HG03159 (cell line): Measurements from ENCODE around the gene HOXD1.

Experiments
- ATAC-seq: cut with Tn5 transposase; IDR thresholded peaks from one replicate; pipeline ENCODE4 v1.9.1; 2021; ENCODE audit warnings: mild to moderate bottlenecking, moderate library complexity; ENCODE audit not compliant: unreplicated experiment

Gene HOXD1

DNA sequence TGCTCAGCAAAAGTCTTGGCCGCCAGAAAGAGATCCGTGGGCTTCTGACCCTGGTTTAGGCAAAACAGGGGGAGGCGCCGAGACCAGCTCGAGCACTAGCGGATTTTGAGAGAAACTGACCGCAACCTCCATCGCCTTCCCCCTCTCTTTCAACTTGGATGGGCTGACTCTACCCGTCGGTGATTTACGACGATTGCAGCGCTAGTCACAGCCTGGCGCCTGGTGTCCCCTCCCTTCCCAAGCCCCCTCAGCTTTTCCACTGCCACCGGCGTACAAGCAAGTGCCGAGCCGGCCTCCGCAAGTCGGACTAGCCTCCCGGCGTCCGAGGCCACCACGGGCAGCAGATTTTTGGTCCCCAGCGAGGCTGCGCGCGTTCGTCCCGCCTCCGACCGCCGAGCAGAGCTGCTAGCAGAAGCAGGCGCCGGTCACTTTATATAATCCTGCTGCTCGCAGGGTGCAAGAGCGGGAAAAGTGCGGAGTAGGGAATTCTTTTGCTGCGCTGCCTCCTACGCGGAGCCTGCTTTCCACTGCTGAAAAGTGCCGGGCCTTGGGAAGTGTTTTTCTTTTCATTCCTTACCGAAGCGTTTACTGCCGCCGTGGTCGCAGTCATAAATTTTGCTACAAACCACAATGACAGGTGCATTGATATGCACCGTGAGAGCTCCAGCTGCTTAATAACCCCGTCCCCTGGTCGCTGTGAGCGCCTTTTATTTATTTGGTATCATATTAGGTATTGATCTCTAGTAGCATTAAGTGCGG lies 23.7 kb upstream of the HOXD1 start:
- no peak for ATAC-seq

DNA sequence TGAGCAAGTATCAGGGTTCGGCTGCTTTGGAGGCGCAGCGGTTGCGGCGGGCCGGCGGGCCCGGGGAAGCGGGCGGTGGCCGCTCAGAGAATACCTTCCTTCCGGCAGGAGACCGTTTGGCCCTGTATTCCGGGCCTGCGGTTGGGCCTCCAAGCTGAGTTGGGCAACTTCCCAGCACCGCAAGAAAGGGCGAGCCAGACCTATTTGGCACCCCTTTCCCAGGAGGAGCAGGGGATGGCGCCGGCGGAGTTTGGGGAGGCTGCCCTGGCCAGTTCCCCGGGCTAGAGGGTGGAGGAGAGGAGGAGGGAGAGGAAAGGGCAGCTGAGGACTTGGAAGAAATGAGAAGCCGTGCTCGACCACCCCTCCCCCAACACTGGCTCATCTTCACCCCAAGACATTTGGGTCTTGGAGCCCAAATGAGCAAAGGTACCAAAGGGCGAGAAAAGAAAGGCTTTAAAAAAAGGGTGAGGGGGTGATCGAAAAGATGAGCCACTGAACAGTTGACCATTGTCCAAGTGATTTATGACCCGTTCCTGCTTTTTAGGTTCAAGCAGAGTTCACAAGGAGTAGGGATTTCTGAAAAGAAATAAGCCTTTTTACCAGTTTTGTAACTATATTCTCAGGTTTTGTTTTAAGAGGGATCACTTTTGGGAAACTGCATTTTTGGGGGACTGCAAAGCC lies 23.0 kb upstream of the HOXD1 start:
- no peak for ATAC-seq

DNA sequence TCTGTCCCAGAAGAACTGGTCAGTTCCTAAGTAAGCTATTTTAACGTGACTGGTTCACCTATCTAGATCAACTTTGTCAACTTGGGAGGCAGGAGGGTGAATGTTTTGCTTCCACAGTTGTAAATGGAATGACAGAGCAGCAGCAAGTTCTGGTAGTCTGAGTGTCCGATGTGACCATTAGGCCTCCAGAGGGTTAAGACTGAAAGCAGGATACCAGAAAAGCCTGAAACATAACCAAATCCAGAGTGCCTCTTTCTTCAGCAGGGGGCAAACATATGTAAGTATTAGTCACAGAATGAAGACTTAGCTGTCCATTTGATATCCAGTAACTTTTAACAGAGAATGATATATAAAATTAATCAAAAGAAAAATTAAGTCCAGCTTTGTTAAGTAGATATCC lies 22.2 kb upstream of the HOXD1 start:
- no peak for ATAC-seq

DNA sequence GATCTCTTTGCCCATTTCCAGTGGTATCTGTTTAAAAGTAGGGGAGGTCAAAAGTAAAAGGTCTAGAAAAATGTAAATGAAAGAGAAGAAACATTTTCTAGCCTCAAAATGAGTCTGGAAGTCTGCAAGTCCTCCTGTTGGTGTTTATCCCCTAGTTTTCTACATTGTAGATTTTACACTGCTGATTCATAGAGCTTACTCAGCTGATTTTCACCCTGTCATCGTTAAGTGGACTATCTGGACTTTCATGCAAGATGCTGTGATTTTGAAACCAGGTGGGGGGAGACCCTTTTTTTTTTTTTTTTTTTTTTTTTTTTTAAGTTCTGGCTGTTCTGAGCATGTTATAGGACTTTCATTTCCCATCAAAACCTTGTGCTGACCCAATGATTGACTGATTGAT lies 21.1 kb upstream of the HOXD1 start:
- ATAC-seq, result no peak

DNA sequence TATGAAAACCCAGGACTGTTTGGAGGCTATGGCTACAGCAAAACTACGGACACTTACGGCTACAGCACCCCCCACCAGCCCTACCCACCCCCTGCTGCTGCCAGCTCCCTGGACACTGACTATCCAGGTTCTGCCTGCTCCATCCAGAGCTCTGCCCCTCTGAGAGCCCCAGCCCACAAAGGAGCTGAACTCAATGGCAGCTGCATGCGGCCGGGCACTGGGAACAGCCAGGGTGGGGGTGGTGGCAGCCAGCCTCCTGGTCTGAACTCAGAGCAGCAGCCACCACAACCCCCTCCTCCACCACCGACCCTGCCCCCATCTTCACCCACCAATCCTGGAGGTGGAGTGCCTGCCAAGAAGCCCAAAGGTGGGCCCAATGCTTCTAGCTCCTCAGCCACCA lies 19.3 kb upstream of the HOXD1 start:
- ATAC-seq, result no peak

DNA sequence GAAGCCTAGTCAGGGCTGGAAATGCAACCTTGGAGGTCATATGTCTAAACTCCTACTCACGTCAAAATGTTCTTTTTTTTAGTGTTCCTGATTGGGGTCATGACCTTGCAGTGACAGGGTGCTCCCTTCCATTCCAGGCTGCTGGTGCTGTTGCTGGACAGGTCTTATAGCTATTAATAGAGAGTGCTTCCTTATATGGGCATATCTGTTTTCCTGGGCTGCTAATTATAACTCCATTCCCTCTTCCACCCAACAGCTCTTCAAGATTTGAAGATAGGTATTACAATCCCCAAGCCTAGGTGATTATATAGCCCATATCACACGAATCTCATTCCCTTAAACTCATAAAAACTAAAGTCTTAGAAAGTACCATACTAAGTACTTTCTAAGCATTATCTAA lies 18.8 kb upstream of the HOXD1 start:
- ATAC-seq, result no peak

DNA sequence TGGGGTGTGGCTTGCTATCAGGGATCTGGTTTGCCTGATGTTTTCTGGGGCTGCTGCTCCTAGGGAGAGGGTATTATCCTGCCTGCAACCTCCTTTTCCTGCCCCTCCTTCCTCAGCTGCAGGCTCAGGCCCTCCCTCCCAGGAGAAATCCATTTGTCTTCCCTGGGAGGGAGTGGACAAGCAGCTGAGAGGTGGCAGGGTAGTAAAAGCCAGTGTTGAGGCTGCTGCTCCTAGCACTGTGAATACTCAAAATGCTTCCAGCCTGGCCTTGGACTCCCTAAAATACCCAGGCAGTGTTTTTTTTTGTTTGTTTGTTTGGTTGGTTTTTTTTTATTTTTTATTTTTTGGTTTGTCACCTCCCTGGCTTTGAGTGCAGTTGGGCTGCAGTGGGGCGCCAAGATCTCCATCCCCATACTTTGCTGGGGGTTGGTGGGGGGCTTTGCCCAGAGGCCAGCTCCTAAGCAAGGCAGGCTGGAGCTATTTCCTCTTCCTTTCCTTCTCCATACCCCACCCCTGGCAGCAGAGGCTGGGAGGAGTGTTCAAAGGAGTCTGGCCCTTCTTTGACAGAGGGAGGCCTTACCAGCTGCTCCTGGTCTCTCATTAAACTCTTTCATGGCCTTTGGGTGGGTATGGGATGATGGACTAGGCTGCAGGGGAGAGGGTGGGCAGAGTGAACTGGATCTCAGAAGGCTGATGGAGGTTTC lies 17.7 kb upstream of the HOXD1 start:
- no peak for ATAC-seq

DNA sequence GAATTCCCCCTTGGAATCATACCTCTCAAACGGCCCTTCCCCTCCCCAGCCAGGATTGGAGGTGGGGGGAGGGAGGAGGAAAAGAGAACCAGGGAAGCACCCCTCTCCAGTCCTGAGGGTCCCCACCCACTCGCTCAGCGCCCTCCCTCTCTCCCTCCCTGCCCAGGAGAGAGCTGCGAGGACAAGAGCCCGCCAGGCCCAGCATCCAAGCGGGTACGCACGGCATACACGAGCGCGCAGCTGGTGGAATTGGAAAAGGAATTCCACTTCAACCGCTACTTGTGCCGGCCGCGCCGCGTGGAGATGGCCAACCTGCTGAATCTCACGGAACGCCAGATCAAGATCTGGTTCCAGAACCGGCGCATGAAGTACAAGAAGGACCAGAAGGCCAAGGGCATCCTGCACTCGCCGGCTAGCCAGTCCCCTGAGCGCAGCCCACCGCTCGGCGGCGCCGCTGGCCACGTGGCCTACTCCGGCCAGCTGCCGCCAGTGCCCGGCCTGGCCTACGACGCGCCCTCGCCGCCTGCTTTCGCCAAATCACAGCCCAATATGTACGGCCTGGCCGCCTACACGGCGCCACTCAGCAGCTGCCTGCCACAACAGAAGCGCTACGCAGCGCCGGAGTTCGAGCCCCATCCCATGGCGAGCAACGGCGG lies 17.0 kb upstream of the HOXD1 start:
- no peak for ATAC-seq

DNA sequence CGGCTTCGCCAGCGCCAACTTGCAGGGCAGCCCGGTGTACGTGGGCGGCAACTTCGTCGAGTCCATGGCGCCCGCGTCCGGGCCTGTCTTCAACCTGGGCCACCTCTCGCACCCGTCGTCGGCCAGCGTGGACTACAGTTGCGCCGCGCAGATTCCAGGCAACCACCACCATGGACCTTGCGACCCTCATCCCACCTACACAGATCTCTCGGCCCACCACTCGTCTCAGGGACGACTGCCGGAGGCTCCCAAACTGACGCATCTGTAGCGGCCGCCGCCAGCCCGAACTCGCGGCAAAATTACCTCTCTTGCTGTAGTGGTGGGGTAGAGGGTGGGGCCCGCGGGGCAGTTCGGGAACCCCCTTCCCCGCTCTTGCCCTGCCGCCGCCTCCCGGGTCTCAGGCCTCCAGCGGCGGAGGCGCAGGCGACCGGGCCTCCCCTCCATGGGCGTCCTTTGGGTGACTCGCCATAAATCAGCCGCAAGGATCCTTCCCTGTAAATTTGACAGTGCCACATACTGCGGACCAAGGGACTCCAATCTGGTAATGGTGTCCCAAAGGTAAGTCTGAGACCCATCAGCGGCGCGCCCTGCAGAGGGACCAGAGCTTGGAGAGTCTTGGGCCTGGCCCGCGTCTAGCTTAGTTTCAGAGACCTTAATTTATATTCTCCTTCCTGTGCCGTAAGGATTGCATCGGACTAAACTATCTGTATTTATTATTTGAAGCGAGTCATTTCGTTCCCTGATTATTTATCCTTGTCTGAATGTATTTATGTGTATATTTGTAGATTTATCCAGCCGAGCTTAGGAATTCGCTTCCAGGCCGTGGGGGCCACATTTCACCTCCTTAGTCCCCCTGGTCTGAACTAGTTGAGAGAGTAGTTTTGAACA lies 16.2 kb upstream of the HOXD1 start:
- no peak for ATAC-seq

DNA sequence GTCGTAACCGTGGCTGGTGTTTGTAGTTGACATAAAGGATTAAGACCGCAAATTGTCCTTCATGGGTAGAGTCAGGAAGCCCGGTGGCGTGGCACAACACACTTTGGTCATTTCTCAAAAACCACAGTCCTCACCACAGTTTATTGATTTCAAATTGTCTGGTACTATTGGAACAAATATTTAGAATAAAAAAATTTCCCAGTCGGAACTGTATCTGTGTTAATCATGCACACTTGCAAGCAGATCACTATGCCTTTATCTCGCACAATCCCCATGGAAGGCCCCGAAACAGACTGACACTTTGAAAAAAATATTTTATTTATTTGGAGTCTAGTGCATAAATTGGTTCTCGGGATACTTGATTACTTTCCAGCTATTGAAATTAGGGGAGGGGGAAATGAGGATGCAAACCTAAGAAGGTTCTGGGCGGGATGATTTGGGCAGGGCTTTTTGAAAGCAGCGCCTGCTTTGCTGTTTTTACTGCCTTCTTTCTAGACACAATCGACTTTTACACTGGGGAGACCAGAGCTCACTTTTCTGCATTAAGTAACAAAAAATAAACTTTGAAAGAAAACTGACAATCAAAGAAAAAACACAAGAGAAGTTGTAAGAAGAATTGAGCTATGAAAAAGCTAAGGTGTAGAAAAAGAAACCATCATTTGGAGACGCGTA lies 15.4 kb upstream of the HOXD1 start:
- no peak for ATAC-seq

DNA sequence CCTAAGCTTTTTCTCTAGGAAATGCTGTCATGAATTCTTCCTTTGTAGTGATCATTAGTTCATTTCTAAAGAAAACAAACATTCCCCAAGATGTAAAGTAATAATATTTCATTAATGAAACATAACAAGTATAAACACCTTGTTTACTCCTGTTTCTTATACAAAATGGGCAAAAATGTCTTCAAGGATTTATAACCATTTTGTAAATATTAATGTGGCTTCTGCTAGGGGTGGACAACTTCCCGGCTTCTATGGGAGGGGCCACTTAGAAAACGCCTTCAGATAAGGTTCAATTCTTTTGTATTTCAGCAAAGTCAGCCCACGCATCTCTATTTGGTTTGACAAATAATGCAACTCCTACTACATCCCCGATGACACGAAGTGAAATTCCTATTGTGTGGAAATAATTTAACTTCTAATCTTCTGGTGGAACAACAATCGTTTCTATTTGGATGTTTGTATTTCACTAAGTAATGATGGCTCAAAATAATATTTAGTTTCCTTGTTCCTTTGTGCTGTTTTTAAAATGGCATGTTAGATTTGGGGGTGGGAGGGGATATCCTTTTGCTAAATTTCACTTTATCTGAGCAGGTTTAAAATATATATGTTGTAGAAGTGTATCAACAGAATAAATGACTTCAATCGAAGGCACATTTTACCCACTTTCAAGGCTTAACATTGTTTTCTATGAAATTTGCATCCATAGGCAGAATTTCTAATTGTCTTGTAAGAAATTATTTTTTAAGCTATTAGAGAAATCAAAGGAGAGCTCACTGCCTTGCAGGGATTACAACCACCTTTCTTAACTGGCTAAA lies 14.7 kb upstream of the HOXD1 start:
- no peak for ATAC-seq

DNA sequence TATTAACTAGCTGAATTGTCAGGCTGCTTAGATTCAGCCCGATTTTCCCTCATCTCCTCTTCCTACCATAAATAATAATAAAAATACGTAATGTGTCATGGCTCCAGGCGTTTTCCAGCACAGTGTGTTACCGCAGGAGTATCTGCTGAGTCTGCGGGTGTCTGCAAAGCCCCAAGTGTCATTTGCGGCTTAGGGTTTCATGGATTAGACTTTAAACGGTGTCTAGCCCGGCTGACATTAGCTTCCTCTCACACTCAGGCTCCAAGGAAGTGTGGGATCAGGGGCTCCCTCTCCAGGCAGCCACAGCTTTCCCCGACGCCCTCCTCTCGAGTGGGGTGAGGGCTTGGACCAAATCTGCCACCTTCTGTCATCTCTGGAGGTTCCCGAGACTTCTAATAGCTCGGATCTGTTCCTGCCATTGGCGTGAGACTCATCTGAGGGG lies 14.1 kb upstream of the HOXD1 start:
- no peak for ATAC-seq

DNA sequence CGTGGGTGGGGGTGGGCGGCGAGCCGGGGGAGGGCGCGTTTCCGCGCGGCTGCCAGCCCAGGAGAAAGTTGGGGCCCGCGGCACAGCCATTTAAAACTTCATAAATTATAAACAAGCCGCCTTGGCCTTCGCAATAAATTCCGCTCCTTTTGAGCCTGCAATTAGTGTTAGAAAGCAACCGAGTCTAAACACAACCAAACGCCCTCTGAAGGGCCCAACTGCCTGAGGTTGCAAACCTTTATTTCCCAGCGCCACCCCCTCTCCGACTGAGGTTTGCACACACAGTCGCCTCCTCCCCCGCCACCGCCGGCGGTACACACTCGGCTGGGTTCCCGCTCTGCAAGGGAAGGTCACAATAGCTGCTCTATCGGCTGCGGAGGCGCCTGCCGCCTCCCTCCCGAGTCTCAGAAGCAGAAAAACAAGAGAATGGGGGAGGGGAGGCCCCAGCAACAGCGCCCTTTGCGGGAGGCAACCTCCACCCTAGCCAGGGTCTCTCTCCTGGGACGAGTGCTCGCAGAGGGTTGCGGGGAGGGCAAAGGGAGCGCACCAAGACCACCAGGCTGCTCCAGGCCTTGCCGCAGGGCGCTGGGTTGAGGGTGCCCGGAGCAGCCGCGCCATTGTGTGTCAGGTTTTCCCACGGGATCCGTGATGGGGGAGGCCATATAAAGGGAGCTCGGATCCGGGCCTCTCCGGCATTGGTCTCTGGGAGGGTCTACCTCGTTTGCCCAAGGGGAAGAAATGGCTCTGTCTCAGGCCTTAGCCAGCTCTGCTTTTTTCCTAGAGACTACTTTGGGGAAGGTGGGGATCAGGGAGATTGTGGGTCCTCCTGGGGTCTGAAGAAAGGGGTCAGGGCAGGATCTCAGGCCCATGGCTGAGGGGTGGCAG lies 13.4 kb upstream of the HOXD1 start:
- ATAC-seq, result no peak

DNA sequence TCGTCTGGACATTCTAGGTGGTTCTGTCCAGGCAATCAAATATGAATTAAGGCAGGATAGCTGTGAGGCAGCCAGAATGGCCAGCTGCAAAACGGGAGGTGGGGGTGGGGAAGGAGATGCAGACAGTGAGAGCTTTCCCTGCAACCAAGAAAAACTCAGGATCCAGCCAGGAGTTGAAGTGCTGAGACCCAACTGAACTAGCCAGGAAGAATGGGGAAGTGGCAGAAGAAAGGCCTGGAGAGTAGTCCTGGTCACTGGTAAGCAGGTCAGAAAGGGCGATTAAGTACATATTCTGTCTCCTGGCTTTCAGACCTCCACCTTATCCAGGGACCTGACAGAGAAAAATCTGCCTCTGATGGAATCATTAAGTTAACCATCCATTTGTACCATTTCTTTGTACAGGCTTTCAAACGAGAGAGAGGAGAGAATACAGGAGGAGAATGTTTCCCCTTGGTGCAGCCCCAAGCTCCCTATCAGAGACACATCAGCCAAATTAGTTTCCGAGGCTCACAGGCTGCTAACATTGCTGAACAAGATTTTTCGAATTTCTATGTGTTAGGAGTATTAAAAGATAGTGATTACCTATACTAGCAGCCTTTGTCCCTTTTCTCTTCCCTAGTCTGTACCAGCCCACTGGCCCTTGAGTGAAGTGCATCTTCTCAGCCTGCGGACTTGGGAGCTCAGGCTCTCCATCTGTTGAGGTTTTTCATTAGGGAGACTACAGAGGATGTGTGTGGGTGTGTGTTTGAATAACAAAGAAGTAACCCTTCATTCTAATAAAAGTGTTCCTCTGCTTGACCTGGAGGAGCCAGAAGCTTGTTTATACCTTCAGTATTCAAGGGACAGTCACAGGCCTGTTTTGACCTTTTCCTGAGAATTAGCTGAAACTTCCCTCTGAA lies 12.5 kb upstream of the HOXD1 start:
- no peak for ATAC-seq

DNA sequence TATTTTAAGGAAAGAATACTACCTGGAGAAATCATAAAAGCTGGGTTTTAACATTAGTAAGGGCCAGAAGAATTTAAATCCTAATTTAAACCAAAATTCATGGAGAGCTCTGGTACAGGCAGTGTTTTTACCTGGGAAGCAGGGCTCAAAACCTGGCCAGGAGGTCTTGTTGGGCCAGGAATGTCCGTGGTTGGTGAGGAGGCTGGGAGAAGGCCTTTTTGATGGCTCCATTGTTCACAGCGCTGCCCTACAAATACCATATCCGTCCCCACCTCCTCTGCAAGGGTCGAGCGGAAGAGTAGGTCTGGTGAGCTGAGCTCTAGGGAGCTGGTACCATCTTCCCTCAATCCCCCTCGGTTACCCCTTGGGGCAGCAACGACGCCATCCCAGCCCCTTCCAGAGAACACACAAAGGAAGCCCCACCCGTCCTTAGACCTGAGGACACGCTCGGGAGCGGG lies 10.9 kb upstream of the HOXD1 start:
- ATAC-seq, result no peak

DNA sequence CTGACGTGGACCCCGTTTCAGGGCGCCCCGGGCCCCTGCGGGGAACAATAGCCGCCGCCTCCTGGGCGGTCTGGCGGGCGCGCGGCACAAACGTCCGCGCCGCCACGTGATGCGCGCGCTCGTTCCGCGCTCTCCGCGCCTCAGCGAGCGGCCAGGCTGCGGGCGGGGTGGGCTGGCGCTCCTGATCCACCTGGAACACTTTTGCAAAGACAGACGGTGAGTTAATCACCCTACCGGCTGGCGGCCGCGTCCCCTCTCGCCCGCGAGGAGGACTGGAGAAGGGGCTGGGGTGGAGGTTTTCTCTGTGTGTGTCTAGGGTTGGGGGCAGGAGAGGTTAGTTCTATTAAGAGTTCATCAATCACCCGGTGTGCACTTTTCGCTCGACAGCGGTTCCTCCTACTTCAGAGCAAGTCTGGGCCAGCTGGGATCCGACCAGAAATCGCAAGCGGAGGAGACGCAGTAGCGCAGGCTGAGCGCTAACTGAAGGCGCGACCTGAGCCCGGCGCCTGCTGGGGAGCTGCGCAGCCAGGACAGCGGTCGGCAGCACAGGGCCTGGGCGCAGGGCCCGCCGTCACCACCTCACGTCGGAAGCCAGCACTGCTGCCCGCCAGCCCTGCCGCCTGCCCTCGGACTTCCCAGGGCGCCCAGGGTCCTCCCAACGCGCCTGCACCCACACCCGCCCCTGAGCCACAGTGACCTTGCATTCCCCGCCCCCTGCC lies 10.3 kb upstream of the HOXD1 start:
- no peak for ATAC-seq
